ENCODE results near the gene ZFP42.

The ZFP42 gene

GRCh38 chr4:188046657-188047056 is 51.1 kb downstream of the ZFP42 start:
- Histone ChIP-seq H3K27ac (ENCODE audit: low read length) (no peak overlapping the region), H2AFZ (ENCODE audit: low read depth, low read length) (no peak overlapping the region), H3K27me3 (ENCODE audit: insufficient read depth, low read length, poor library complexity) (no peaks in the 10 kb centered on the region), H3K36me3 (ENCODE audit: insufficient read depth, low read length) (no peaks in the 10 kb centered on the region), H3K4me2 (ENCODE audit: insufficient read depth, low read length) (no peak overlapping the region), H4K20me1 (ENCODE audit: insufficient read depth, low read length) (no peaks in the 10 kb centered on the region), H3K4me3 (ENCODE audit: low read depth in 1 of 2, low read length in 2 of 2) (no peak overlapping the region), H3K79me2 (ENCODE audit: insufficient read depth, low read length) (no peaks in the 10 kb centered on the region), H3K9ac (ENCODE audit: low read depth, low read length) (no peak overlapping the region), H3K4me1 (ENCODE audit: insufficient read depth, low read length) (no peaks in the 10 kb centered on the region), H3K9me3 (ENCODE audit: insufficient read depth, low read length, severe bottlenecking) (peaks cover 2% of the 10 kb centered on the region)
- TF ChIP-seq CTCF (IDR thresholded peaks at IDR 0.05; ENCODE audit: borderline replicate concordance, extremely low read depth, low read length, poor library complexity, severe bottlenecking) = no peak
- TF ChIP-seq EZH2 (IDR thresholded peaks at IDR 0.05; ENCODE audit: borderline replicate concordance, low read depth, low read length, severe bottlenecking) = no peak
- ATAC-seq (ENCODE audit: insufficient read depth, low read depth) = no peak
- DNase-seq = no peak

- H3K79me2 ChIP-seq (ENCODE audit: insufficient read depth, low read length) = no peaks in the 10 kb centered on the region
- no peaks in the 10 kb centered on the region for H3K27me3 ChIP-seq (ENCODE audit: insufficient read depth, low read length, poor library complexity)
- ATAC-seq (ENCODE audit: insufficient read depth, low read depth) = no peak
- H3K4me3 ChIP-seq (ENCODE audit: low read depth in 1 of 2, low read length in 2 of 2) = no peak overlapping the region
- no peak overlapping the region for H3K9ac ChIP-seq (ENCODE audit: low read depth, low read length)
- no peaks in the 10 kb centered on the region for H3K9me3 ChIP-seq (ENCODE audit: insufficient read depth, low read length, severe bottlenecking)
- no peak overlapping the region for H2AFZ ChIP-seq (ENCODE audit: low read depth, low read length)
- no peaks in the 10 kb centered on the region for H4K20me1 ChIP-seq (ENCODE audit: insufficient read depth, low read length)
- H3K27ac ChIP-seq (ENCODE audit: low read length) = no peak overlapping the region
- H3K36me3 ChIP-seq (ENCODE audit: insufficient read depth, low read length) = no peaks in the 10 kb centered on the region
- TF ChIP-seq CTCF (IDR thresholded peaks at IDR 0.05; ENCODE audit: borderline replicate concordance, extremely low read depth, low read length, poor library complexity, severe bottlenecking) (no peak), EZH2 (IDR thresholded peaks at IDR 0.05; ENCODE audit: borderline replicate concordance, low read depth, low read length, severe bottlenecking) (no peak)
- H3K4me1 ChIP-seq (ENCODE audit: insufficient read depth, low read length) = no peaks in the 10 kb centered on the region
- no peak for DNase-seq
- no peak overlapping the region for H3K4me2 ChIP-seq (ENCODE audit: insufficient read depth, low read length)
Observed at GRCh38 chr4:188053302-188053701, 57.7 kb downstream of the ZFP42 start.
